Spleen (tissue), 7 donors: ENCODE data around the gene CD38.
A peak's percentile ranks its signal among the peaks of the same experiment; 100 is the strongest.

Source experiments
- POLR2A ChIP-seq, 3 donors: fragments of 450-650 bp; IDR thresholded peaks; one replicate each; pipeline ENCODE4 v1.5.1; 2017; ENCODE audit warnings: antibody characterized with exemption in 3 of 3, mild to moderate bottlenecking in 1 of 3
- POLR2AphosphoS5 ChIP-seq, 3 donors: sonication (generic); formaldehyde crosslinking; IDR thresholded peaks; one replicate each; pipeline ENCODE4 v1.5.1; 2017; ENCODE audit warnings: antibody characterized with exemption in 3 of 3
- TF ChIP-seq, protein P1 (sequence below), 11 experiments: fragments of 200-600 bp in 7 of 11; fragments of 450-650 bp in 4 of 11; sonication (generic) in 4 of 11; IDR thresholded peaks in 8 of 11; conservative IDR thresholded peaks in 3 of 11; 1 replicate in 7 of 11; 2 replicates in 4 of 11; pipeline versions ENCODE4 v1.4.0 to v1.8.0; 2016 to 2021; ENCODE audit warnings: antibody characterized with exemption in 11 of 11, inconsistent platforms in 4 of 11, mild to moderate bottlenecking in 1 of 11
- donor health status: DM: no; HTN: no; CAD: no; lungs with moderate emphysema.
- donor health status: DM: no; HTN: no; CAD: no.
- donor health status: DM: no; HTN: no; CAD: no.

GRCh38 chr4:15882675-15883086 lies 104.6 kb downstream of the CD38 start:
- TF ChIP-seq POLR2A (IDR thresholded peaks at IDR 0.05) (no peak), POLR2AphosphoS5 (IDR thresholded peaks at IDR 0.05) (no peak)
- TF ChIP-seq, protein P1, sequence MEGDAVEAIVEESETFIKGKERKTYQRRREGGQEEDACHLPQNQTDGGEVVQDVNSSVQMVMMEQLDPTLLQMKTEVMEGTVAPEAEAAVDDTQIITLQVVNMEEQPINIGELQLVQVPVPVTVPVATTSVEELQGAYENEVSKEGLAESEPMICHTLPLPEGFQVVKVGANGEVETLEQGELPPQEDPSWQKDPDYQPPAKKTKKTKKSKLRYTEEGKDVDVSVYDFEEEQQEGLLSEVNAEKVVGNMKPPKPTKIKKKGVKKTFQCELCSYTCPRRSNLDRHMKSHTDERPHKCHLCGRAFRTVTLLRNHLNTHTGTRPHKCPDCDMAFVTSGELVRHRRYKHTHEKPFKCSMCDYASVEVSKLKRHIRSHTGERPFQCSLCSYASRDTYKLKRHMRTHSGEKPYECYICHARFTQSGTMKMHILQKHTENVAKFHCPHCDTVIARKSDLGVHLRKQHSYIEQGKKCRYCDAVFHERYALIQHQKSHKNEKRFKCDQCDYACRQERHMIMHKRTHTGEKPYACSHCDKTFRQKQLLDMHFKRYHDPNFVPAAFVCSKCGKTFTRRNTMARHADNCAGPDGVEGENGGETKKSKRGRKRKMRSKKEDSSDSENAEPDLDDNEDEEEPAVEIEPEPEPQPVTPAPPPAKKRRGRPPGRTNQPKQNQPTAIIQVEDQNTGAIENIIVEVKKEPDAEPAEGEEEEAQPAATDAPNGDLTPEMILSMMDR (IDR thresholded peaks at IDR 0.05 in 8 of 11, conservative IDR thresholded peaks at IDR 0.05 in 3 of 11): peak; percentile 56 to 94 (median 82)
